ENCODE data around the gene MBNL2.

Gene MBNL2

GRCh38 chr13:97353927-97354675, 132.0 kb downstream of the MBNL2 start:
- Histone ChIP-seq H3K79me1 (ENCODE audit: low read depth, low read length) (no peaks in the 10 kb centered on the region), H3K14ac (ENCODE audit: low read length) (no peak overlapping the region), H3K4me2 (ENCODE audit: insufficient read depth, low read length, poor library complexity, severe bottlenecking) (no peak overlapping the region), H3K18ac (ENCODE audit: low read length) (no peak overlapping the region), H4K8ac (ENCODE audit: low read depth, low read length) (no peak overlapping the region), H2AK5ac (ENCODE audit: low read depth, low read length) (no peak overlapping the region), H2BK15ac (ENCODE audit: low read length) (no peak overlapping the region), H2BK120ac (ENCODE audit: low read depth, low read length) (no peak overlapping the region), H2BK5ac (ENCODE audit: low read length) (no peak overlapping the region), H3K4me3 (ENCODE audit: low read length in 2 of 2) (no peak overlapping the region), H3K27me3 (ENCODE audit: control insufficient read depth in 3 of 3, insufficient read depth in 3 of 3, low read depth in 1 of 3, low read length in 3 of 3) (no peaks in the 10 kb centered on the region), H2AFZ (ENCODE audit: low read length) (no peak overlapping the region), H3K4me1 (ENCODE audit: control insufficient read depth in 2 of 2, insufficient read depth in 1 of 2, low read depth in 1 of 2, low read length in 2 of 2) (no peaks in the 10 kb centered on the region), H3K4ac (ENCODE audit: low read length) (no peak overlapping the region), H3K9ac (ENCODE audit: low read depth, low read length, poor library complexity) (no peak overlapping the region), H3K9me3 (replicated peaks in 1 of 2; ENCODE audit: control insufficient read depth in 2 of 2, insufficient read depth in 1 of 2, low read depth in 1 of 2, low read length in 2 of 2) (peaks cover 2 to 8% of the 10 kb centered on the region in 2 donors), H2BK12ac (ENCODE audit: low read length) (no peak overlapping the region), H3K27ac (replicated peaks; ENCODE audit: low read length) (no peak overlapping the region), H4K91ac (ENCODE audit: low read depth, low read length, poor library complexity) (no peak overlapping the region), H3K23ac (ENCODE audit: low read depth, low read length, poor library complexity) (no peak overlapping the region), H3K36me3 (replicated peaks in 1 of 2; ENCODE audit: control insufficient read depth in 2 of 2, insufficient read depth in 2 of 2, low read length in 2 of 2) (peaks cover 5 to 27% of the 10 kb centered on the region in 2 donors)
- no CpG with 5 or more reads among the region's 4 CpGs for WGBS, 2 donors (ENCODE audit: extremely low coverage in 2 of 2, insufficient read length in 2 of 2, insufficient replicate concordance in 1 of 2)
- no peak for DNase-seq (ENCODE audit: low spot score)

GRCh38 chr13:97354808-97355207, 132.7 kb downstream of the MBNL2 start:
- H3K18ac ChIP-seq (ENCODE audit: low read length), result no peak overlapping the region
- no peak overlapping the region for H3K4me3 ChIP-seq (ENCODE audit: low read length in 2 of 2)
- H2BK120ac ChIP-seq (ENCODE audit: low read depth, low read length), result no peak overlapping the region
- H4K8ac ChIP-seq (ENCODE audit: low read depth, low read length), result no peak overlapping the region
- no peak overlapping the region for H2BK12ac ChIP-seq (ENCODE audit: low read length)
- H2AK5ac ChIP-seq (ENCODE audit: low read depth, low read length), result no peak overlapping the region
- H2AFZ ChIP-seq (ENCODE audit: low read length), result no peak overlapping the region
- no peak overlapping the region for H3K4me2 ChIP-seq (ENCODE audit: insufficient read depth, low read length, poor library complexity, severe bottlenecking)
- no peak overlapping the region for H2BK15ac ChIP-seq (ENCODE audit: low read length)
- no peak overlapping the region for H3K14ac ChIP-seq (ENCODE audit: low read length)
- WGBS, 2 donors (ENCODE audit: extremely low coverage in 2 of 2, insufficient read length in 2 of 2, insufficient replicate concordance in 1 of 2), result 100% methylated on average over 2 of the region's 5 CpGs; no CpG with 5 or more reads in 1 of the 2 donors
- no peak overlapping the region for H3K23ac ChIP-seq (ENCODE audit: low read depth, low read length, poor library complexity)
- H3K4ac ChIP-seq (ENCODE audit: low read length), result no peak overlapping the region
- H3K36me3 ChIP-seq (replicated peaks in 1 of 2; ENCODE audit: control insufficient read depth in 2 of 2, insufficient read depth in 2 of 2, low read length in 2 of 2), result peaks cover 5 to 20% of the 10 kb centered on the region in 2 donors
- no peak for DNase-seq (ENCODE audit: low spot score)
- no peaks in the 10 kb centered on the region for H3K27me3 ChIP-seq (ENCODE audit: control insufficient read depth in 3 of 3, insufficient read depth in 3 of 3, low read depth in 1 of 3, low read length in 3 of 3)
- no peak overlapping the region for H3K9ac ChIP-seq (ENCODE audit: low read depth, low read length, poor library complexity)
- H3K9me3 ChIP-seq (replicated peaks in 1 of 2; ENCODE audit: control insufficient read depth in 2 of 2, insufficient read depth in 1 of 2, low read depth in 1 of 2, low read length in 2 of 2), result peaks cover 2 to 8% of the 10 kb centered on the region in 2 donors
- H3K27ac ChIP-seq (replicated peaks; ENCODE audit: low read length), result no peak overlapping the region
- H4K91ac ChIP-seq (ENCODE audit: low read depth, low read length, poor library complexity), result no peak overlapping the region
- no peaks in the 10 kb centered on the region for H3K79me1 ChIP-seq (ENCODE audit: low read depth, low read length)
- H3K4me1 ChIP-seq (ENCODE audit: control insufficient read depth in 2 of 2, insufficient read depth in 1 of 2, low read depth in 1 of 2, low read length in 2 of 2), result no peaks in the 10 kb centered on the region
- no peak overlapping the region for H2BK5ac ChIP-seq (ENCODE audit: low read length)

- Histone ChIP-seq H3K4me1 (ENCODE audit: control insufficient read depth in 2 of 2, insufficient read depth in 1 of 2, low read depth in 1 of 2, low read length in 2 of 2) (no peaks in the 10 kb centered on the region), H2BK5ac (ENCODE audit: low read length) (no peak overlapping the region), H3K4ac (ENCODE audit: low read length) (no peak overlapping the region), H3K79me1 (ENCODE audit: low read depth, low read length) (no peaks in the 10 kb centered on the region), H3K36me3 (replicated peaks in 1 of 2; ENCODE audit: control insufficient read depth in 2 of 2, insufficient read depth in 2 of 2, low read length in 2 of 2) (peaks cover 7 to 26% of the 10 kb centered on the region in 2 donors), H3K18ac (ENCODE audit: low read length) (no peak overlapping the region), H2BK120ac (ENCODE audit: low read depth, low read length) (no peak overlapping the region), H3K9me3 (replicated peaks in 1 of 2; ENCODE audit: control insufficient read depth in 2 of 2, insufficient read depth in 1 of 2, low read depth in 1 of 2, low read length in 2 of 2) (peaks cover 1 to 2% of the 10 kb centered on the region in 2 donors), H3K23ac (ENCODE audit: low read depth, low read length, poor library complexity) (no peak overlapping the region), H3K27me3 (ENCODE audit: control insufficient read depth in 3 of 3, insufficient read depth in 3 of 3, low read depth in 1 of 3, low read length in 3 of 3) (no peaks in the 10 kb centered on the region), H2BK12ac (ENCODE audit: low read length) (no peak overlapping the region), H3K27ac (replicated peaks; ENCODE audit: low read length) (no peak overlapping the region), H3K14ac (ENCODE audit: low read length) (no peak overlapping the region), H3K9ac (ENCODE audit: low read depth, low read length, poor library complexity) (no peak overlapping the region), H4K91ac (ENCODE audit: low read depth, low read length, poor library complexity) (no peak overlapping the region), H2BK15ac (ENCODE audit: low read length) (no peak overlapping the region), H2AFZ (ENCODE audit: low read length) (no peak overlapping the region), H2AK5ac (ENCODE audit: low read depth, low read length) (no peak overlapping the region), H4K8ac (ENCODE audit: low read depth, low read length) (no peak overlapping the region), H3K4me3 (ENCODE audit: low read length in 2 of 2) (no peak overlapping the region), H3K4me2 (ENCODE audit: insufficient read depth, low read length, poor library complexity, severe bottlenecking) (no peak overlapping the region)
- DNase-seq (ENCODE audit: low spot score), result no peak
- WGBS, 2 donors (ENCODE audit: extremely low coverage in 2 of 2, insufficient read length in 2 of 2, insufficient replicate concordance in 1 of 2), result no CpG with 5 or more reads among the region's 8 CpGs
These were observed 134.5 kb downstream of the MBNL2 start for GRCh38 chr13:97356592-97356991.

GRCh38 chr13:97359181-97360057, 137.3 kb downstream of the MBNL2 start:
- Histone ChIP-seq H3K9ac (ENCODE audit: low read depth, low read length, poor library complexity) (no peak overlapping the region), H3K14ac (ENCODE audit: low read length) (no peak overlapping the region), H2BK120ac (ENCODE audit: low read depth, low read length) (no peak overlapping the region), H3K27ac (replicated peaks; ENCODE audit: low read length) (no peak overlapping the region), H2BK12ac (ENCODE audit: low read length) (no peak overlapping the region), H3K23ac (ENCODE audit: low read depth, low read length, poor library complexity) (no peak overlapping the region), H3K27me3 (ENCODE audit: control insufficient read depth in 3 of 3, insufficient read depth in 3 of 3, low read depth in 1 of 3, low read length in 3 of 3) (no peaks in the 10 kb centered on the region), H3K4me2 (ENCODE audit: insufficient read depth, low read length, poor library complexity, severe bottlenecking) (no peak overlapping the region), H3K4me1 (ENCODE audit: control insufficient read depth in 2 of 2, insufficient read depth in 1 of 2, low read depth in 1 of 2, low read length in 2 of 2) (no peaks in the 10 kb centered on the region), H2BK15ac (ENCODE audit: low read length) (no peak overlapping the region), H3K79me1 (ENCODE audit: low read depth, low read length) (no peaks in the 10 kb centered on the region), H2AFZ (ENCODE audit: low read length) (no peak overlapping the region), H3K9me3 (replicated peaks in 1 of 2; ENCODE audit: control insufficient read depth in 2 of 2, insufficient read depth in 1 of 2, low read depth in 1 of 2, low read length in 2 of 2) (peaks cover 0 to 2% of the 10 kb centered on the region in 2 donors), H3K4me3 (ENCODE audit: low read length in 2 of 2) (no peak overlapping the region), H2BK5ac (ENCODE audit: low read length) (no peak overlapping the region), H3K36me3 (replicated peaks in 1 of 2; ENCODE audit: control insufficient read depth in 2 of 2, insufficient read depth in 2 of 2, low read length in 2 of 2) (peaks cover 8 to 24% of the 10 kb centered on the region in 2 donors), H3K18ac (ENCODE audit: low read length) (no peak overlapping the region), H4K91ac (ENCODE audit: low read depth, low read length, poor library complexity) (no peak overlapping the region), H4K8ac (ENCODE audit: low read depth, low read length) (no peak overlapping the region), H3K4ac (ENCODE audit: low read length) (no peak overlapping the region), H2AK5ac (ENCODE audit: low read depth, low read length) (no peak overlapping the region)
- no CpG with 5 or more reads among the region's 8 CpGs for WGBS, 2 donors (ENCODE audit: extremely low coverage in 2 of 2, insufficient read length in 2 of 2, insufficient replicate concordance in 1 of 2)
- DNase-seq (ENCODE audit: low spot score), result peak; percentile 68

Data from neuronal stem cell (in vitro differentiated cells).